Stimulated activated CD4-positive, alpha-beta T cell treated with anti-CD3 and anti-CD28 coated beads, Interleukin-4, amount 100 ng/mL, for 24 hours (primary cell): ENCODE measurements around the gene KLF11.
"Not testable (repeated sequence)": the region's sequence is repeated elsewhere in the genome, so short reads cannot be mapped to it uniquely, and the experiment has no call there.

Experiments
- DNase-seq: peaks from one replicate; pipeline ENCODE4 v3.0.0-alpha.2; 2020

KLF11 gene

GRCh38 chr2:10027660-10028330 lies 15.6 kb upstream of the KLF11 start:
- no peak for DNase-seq

GRCh38 chr2:10028407-10028987 lies 14.9 kb upstream of the KLF11 start:
- DNase-seq, result no peak

GRCh38 chr2:10028988-10029874 lies 14.1 kb upstream of the KLF11 start:
- peak; percentile 37 for DNase-seq

GRCh38 chr2:10029875-10030223 lies 13.5 kb upstream of the KLF11 start:
- DNase-seq, result no peak

GRCh38 chr2:10030311-10030736 lies 13.0 kb upstream of the KLF11 start:
- no peak for DNase-seq

- DNase-seq, result not testable (repeated sequence)
Observed at GRCh38 chr2:10030798-10031197, 12.6 kb upstream of the KLF11 start.

- DNase-seq, result no peak
Observed at GRCh38 chr2:10031886-10032745, 11.2 kb upstream of the KLF11 start.

- DNase-seq, result no peak
Observed at GRCh38 chr2:10032746-10033105, 10.6 kb upstream of the KLF11 start.

GRCh38 chr2:10033251-10034006 lies 9.9 kb upstream of the KLF11 start:
- no peak for DNase-seq

GRCh38 chr2:10034333-10035052 lies 8.9 kb upstream of the KLF11 start:
- DNase-seq, result no peak

- no peak for DNase-seq
Observed at GRCh38 chr2:10035053-10035422, 8.3 kb upstream of the KLF11 start.

GRCh38 chr2:10035633-10036032 lies 7.7 kb upstream of the KLF11 start:
- DNase-seq, result no peak

GRCh38 chr2:10036095-10036884 lies 7.1 kb upstream of the KLF11 start:
- peak; percentile 40 for DNase-seq

- DNase-seq, result no peak
Observed at GRCh38 chr2:10038123-10038522, 5.2 kb upstream of the KLF11 start.

GRCh38 chr2:10038716-10039115 lies 4.6 kb upstream of the KLF11 start:
- DNase-seq, result no peak

GRCh38 chr2:10039658-10040410 lies 3.5 kb upstream of the KLF11 start:
- DNase-seq, result no peak

- no peak for DNase-seq
Observed at GRCh38 chr2:10041711-10042110, 1.6 kb upstream of the KLF11 start.

- peak; percentile 28 for DNase-seq
Observed at GRCh38 chr2:10042301-10043161, 819 bp upstream of the KLF11 start.
